Neural progenitor cell (in vitro differentiated cells): ENCODE measurements around the gene ZNF839. TPM values are rescaled to one million over a fixed set of nuclear protein-coding genes. Genes with fewer than 3 reads are reported as not detected.

Experiments
- DNase-seq: peaks from one replicate; pipeline ENCODE4 v3.0.0-alpha.2; 2016; ENCODE audit warnings: low spot score
- H2AFZ ChIP-seq: fragments of 200-600 bp; sonication (generic); replicated peaks from 2 replicates; pipeline ENCODE4 v1.6.1; 2016; ENCODE audit warnings: antibody characterized with exemption
- H3F3A ChIP-seq: fragments of 200-600 bp; sonication (generic); 2 replicates; pipeline ENCODE4 v1.6.1; 2016; ENCODE audit warnings: antibody characterized with exemption, low read depth
- H3K27ac ChIP-seq: fragments of 200-600 bp; sonication (generic); 2 replicates; pipeline ENCODE4 v1.5.1; 2016; ENCODE audit warnings: mild to moderate bottlenecking
- H3K27me3 ChIP-seq: fragments of 200-600 bp; sonication (generic); 2 replicates; pipeline ENCODE4 v1.6.1; 2016; ENCODE audit warnings: mild to moderate bottlenecking, moderate library complexity
- H3K36me3 ChIP-seq: fragments of 200-600 bp; sonication (generic); 2 replicates; pipeline ENCODE4 v1.5.1; 2016
- H3K4me1 ChIP-seq: fragments of 200-600 bp; sonication (generic); 2 replicates; pipeline ENCODE4 v1.6.1; 2016; ENCODE audit warnings: mixed run types
- H3K4me2 ChIP-seq: fragments of 200-600 bp; sonication (generic); 2 replicates; pipeline ENCODE4 v1.6.1; 2016
- H3K4me3 ChIP-seq: fragments of 200-600 bp; sonication (generic); 2 replicates; pipeline ENCODE4 v1.5.1; 2016
- H3K79me2 ChIP-seq: fragments of 200-600 bp; sonication (generic); 2 replicates; pipeline ENCODE4 v1.6.1; 2016; ENCODE audit warnings: low read depth
- H3K9ac ChIP-seq: fragments of 200-600 bp; sonication (generic); 2 replicates; pipeline ENCODE4 v1.6.1; 2016
- H3K9me3 ChIP-seq: fragments of 200-600 bp; sonication (generic); 2 replicates; pipeline ENCODE4 v1.5.1; 2016; ENCODE audit warnings: low read depth
- H4K20me1 ChIP-seq: fragments of 200-600 bp; sonication (generic); 2 replicates; pipeline ENCODE4 v1.6.1; 2016; ENCODE audit warnings: low read depth
- H3K27ac Mint-ChIP-seq: 3 replicates; pipeline ENCODE4 v1.8.0; 2021; ENCODE audit warnings: mixed read lengths
- H3K27me3 Mint-ChIP-seq: 2 replicates; pipeline ENCODE4 v1.8.0; 2022; ENCODE audit warnings: low read depth, mild to moderate bottlenecking, inconsistent platforms, moderate library complexity, mixed read lengths; ENCODE audit not compliant: insufficient read depth
- H3K36me3 Mint-ChIP-seq: 3 replicates; pipeline ENCODE4 v1.8.0; 2021; ENCODE audit warnings: mixed read lengths
- H3K4me1 Mint-ChIP-seq: 3 replicates; pipeline ENCODE4 v1.8.0; 2021; ENCODE audit warnings: mixed read lengths
- H3K4me3 Mint-ChIP-seq: 3 replicates; pipeline ENCODE4 v1.8.0; 2021; ENCODE audit warnings: mild to moderate bottlenecking, moderate library complexity, mixed read lengths
- H3K9me3 Mint-ChIP-seq: 3 replicates; pipeline ENCODE4 v1.8.0; 2020; ENCODE audit warnings: mixed read lengths
- CTCF ChIP-seq: fragments of 200-600 bp; sonication (generic); IDR thresholded peaks from 2 replicates; pipeline ENCODE4 v1.5.1; 2017; ENCODE audit warnings: antibody characterized with exemption, mild to moderate bottlenecking
- EZH2 ChIP-seq: fragments of 200-600 bp; sonication (generic); IDR thresholded peaks from 2 replicates; pipeline ENCODE4 v1.6.1; 2017; ENCODE audit warnings: antibody characterized with exemption, mild to moderate bottlenecking, moderate library complexity
- EZH2phosphoT487 ChIP-seq: fragments of 200-600 bp; sonication (generic); IDR thresholded peaks from 2 replicates; pipeline ENCODE4 v1.6.1; 2017; ENCODE audit warnings: antibody characterized with exemption
- total RNA-seq: library from RNA; depleted of rRNA; stranded (reverse); fragments of >200 nt; gene quantifications from 2 replicates; pipeline ENCODE4 v1.2.3, GENCODE V29; 2015; ENCODE audit warnings: low replicate concordance

ZNF839 gene
- total RNA-seq, 1 donor from 2014 or later, result 13.7 TPM

- H3K27ac ChIP-seq, result no peak overlapping the region
- H3K79me2 ChIP-seq, result no peaks in the 10 kb centered on the region
- no peak overlapping the region for H3K4me2 ChIP-seq
- Mint-ChIP-seq H3K36me3 (peaks cover 21% of the 10 kb centered on the region), H3K27ac (no peak overlapping the region), H3K9me3 (peaks cover 2% of the 10 kb centered on the region), H3K27me3 (no peaks in the 10 kb centered on the region), H3K4me3 (no peak overlapping the region), H3K4me1 (no peaks in the 10 kb centered on the region)
- H3K9ac ChIP-seq, result no peak overlapping the region
- H3K4me3 ChIP-seq, result no peak overlapping the region
- no peaks in the 10 kb centered on the region for H3K4me1 ChIP-seq
- no peak for TF ChIP-seq CTCF
- H4K20me1 ChIP-seq, result no peaks in the 10 kb centered on the region
- H3K9me3 ChIP-seq, result no peaks in the 10 kb centered on the region
- H3F3A ChIP-seq, result no peaks in the 10 kb centered on the region
- no peak overlapping the region for H2AFZ ChIP-seq
- no peaks in the 10 kb centered on the region for H3K36me3 ChIP-seq
- no peaks in the 10 kb centered on the region for H3K27me3 ChIP-seq
- DNase-seq, result no peak
These were observed 41.5 kb upstream of the ZNF839 start for GRCh38 chr14:102277874-102278630.

- Mint-ChIP-seq H3K36me3 (peaks cover 21% of the 10 kb centered on the region), H3K9me3 (peaks cover 2% of the 10 kb centered on the region), H3K4me3 (no peak overlapping the region), H3K4me1 (no peaks in the 10 kb centered on the region), H3K27me3 (no peaks in the 10 kb centered on the region), H3K27ac (no peak overlapping the region)
- TF ChIP-seq EZH2phosphoT487 (no peak), EZH2 (no peak), CTCF (no peak)
- no peaks in the 10 kb centered on the region for H3K27me3 ChIP-seq
- no peaks in the 10 kb centered on the region for H3K4me1 ChIP-seq
- no peaks in the 10 kb centered on the region for H3K79me2 ChIP-seq
- H3K4me3 ChIP-seq, result no peak overlapping the region
- no peaks in the 10 kb centered on the region for H3K36me3 ChIP-seq
- H3K9me3 ChIP-seq, result no peaks in the 10 kb centered on the region
- DNase-seq, result no peak
- no peaks in the 10 kb centered on the region for H4K20me1 ChIP-seq
- no peak overlapping the region for H3K4me2 ChIP-seq
- H3F3A ChIP-seq, result no peaks in the 10 kb centered on the region
- H3K27ac ChIP-seq, result no peak overlapping the region
- H2AFZ ChIP-seq, result no peak overlapping the region
- H3K9ac ChIP-seq, result no peak overlapping the region
These were observed 41.0 kb upstream of the ZNF839 start for GRCh38 chr14:102278631-102278935.

GRCh38 chr14:102279282-102279681 lies 40.3 kb upstream of the ZNF839 start:
- Histone ChIP-seq H3K9me3 (no peaks in the 10 kb centered on the region), H4K20me1 (no peaks in the 10 kb centered on the region), H3K4me3 (no peak overlapping the region), H3K79me2 (no peaks in the 10 kb centered on the region), H3K27ac (no peak overlapping the region), H3K4me1 (no peaks in the 10 kb centered on the region), H3K36me3 (no peaks in the 10 kb centered on the region), H3F3A (no peaks in the 10 kb centered on the region), H2AFZ (no peak overlapping the region), H3K4me2 (no peak overlapping the region), H3K9ac (no peak overlapping the region), H3K27me3 (no peaks in the 10 kb centered on the region)
- peaks cover 2% of the 10 kb centered on the region for H3K9me3 Mint-ChIP-seq
- H3K36me3 Mint-ChIP-seq, result peaks cover 21% of the 10 kb centered on the region
- H3K4me3 Mint-ChIP-seq, result no peak overlapping the region
- H3K4me1 Mint-ChIP-seq, result no peaks in the 10 kb centered on the region
- no peak for DNase-seq
- H3K27me3 Mint-ChIP-seq, result no peaks in the 10 kb centered on the region
- TF ChIP-seq CTCF, result no peak
- no peak for TF ChIP-seq EZH2phosphoT487
- TF ChIP-seq EZH2, result no peak
- no peak overlapping the region for H3K27ac Mint-ChIP-seq
